ENCODE measurements around the gene RRP1. TPM values are rescaled to one million over a fixed set of nuclear protein-coding genes. Genes with fewer than 3 reads are reported as not detected.

RRP1 gene
- total RNA-seq, 1 experiment from 2014 or later, result 76.7 TPM

DNA sequence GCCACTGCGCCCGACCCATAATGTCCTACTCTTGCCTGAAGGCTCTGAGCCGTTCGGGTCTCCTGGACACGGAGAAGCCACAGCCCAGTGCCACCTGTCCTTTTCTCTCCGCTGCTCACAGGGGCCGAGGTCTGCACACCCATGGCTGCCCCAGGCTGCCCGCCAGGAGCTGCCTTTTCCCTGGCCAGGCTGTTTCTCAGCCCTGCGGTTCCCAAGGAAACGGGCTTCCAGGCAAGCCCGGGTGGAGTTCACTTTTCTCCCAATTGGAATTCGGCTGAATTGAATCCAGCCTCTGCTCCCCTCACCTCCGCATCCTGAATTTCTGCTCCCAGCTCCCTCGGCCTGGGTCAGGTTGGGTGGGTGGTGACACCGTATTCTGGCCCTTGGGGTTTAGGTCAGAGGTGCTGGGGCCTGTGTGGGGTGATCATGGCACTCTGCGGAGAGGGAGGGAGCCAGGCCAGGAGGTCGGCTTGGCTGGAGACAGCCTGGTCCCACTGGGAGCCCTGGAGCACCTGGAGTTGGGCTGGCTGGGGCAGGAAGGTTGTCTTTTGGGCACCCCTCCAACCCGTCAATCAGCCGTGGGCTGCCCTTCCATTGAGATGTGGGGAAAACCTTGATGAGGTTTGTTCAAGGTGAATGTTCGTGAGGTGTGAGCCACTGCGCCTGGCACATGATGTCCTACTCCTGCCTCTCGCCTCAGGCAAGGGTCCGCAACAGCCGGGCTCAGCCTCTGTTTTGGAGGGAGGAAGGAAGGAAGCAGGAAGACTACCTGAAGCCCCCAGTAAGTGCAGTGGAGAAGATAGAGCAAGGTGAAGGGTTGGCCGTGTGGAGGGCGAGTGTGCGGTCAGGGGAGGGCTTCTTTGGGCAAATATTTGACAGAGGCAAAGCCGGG is 25.1 kb downstream of the RRP1 start:
- DNase-seq, result peak; percentile 55
- Histone ChIP-seq H3K56ac (ENCODE audit: insufficient read length, low read depth, low read length) (no peak overlapping the region), H4K5ac (ENCODE audit: insufficient read length, low read depth, low read length) (no peak overlapping the region), H3K4ac (ENCODE audit: low read depth, low read length) (no peak overlapping the region), H3T11ph (ENCODE audit: low read length) (no peak overlapping the region), H4K91ac (ENCODE audit: insufficient read length, low read depth, low read length) (no peak overlapping the region), H2BK12ac (ENCODE audit: insufficient read length, low read depth, low read length) (no peak overlapping the region), H2AK5ac (ENCODE audit: insufficient read length, low read length) (no peak overlapping the region), H3K18ac (ENCODE audit: insufficient read length, low read depth, low read length) (no peak overlapping the region), H2BK20ac (ENCODE audit: low read depth, low read length, poor library complexity, severe bottlenecking) (no peak overlapping the region), H3K4me1 (ENCODE audit: insufficient read depth, low read length) (no peaks in the 10 kb centered on the region), H3K27ac (ENCODE audit: insufficient read length, low read depth, low read length) (no peak overlapping the region), H2BK120ac (ENCODE audit: low read depth, low read length, poor library complexity, severe bottlenecking) (no peak overlapping the region), H3K9me3 (ENCODE audit: control insufficient read depth, low read depth, low read length) (no peaks in the 10 kb centered on the region), H4K8ac (replicated peaks; ENCODE audit: insufficient read length, low read depth, low read length) (no peak overlapping the region), H3K4me2 (ENCODE audit: insufficient read depth, insufficient read length, low read length) (peak overlapping the region; percentile 7), H2BK5ac (ENCODE audit: insufficient read length, low read length) (no peak overlapping the region), H2BK15ac (ENCODE audit: low read depth, low read length) (no peak overlapping the region), H3K79me1 (ENCODE audit: insufficient read depth, low read depth, low read length, poor library complexity, severe bottlenecking) (no peaks in the 10 kb centered on the region), H2AFZ (ENCODE audit: low read length) (no peak overlapping the region), H3K79me2 (ENCODE audit: insufficient read depth, low read length) (no peaks in the 10 kb centered on the region), H3K9ac (ENCODE audit: extremely low read depth, insufficient read length, low read length) (no peak overlapping the region), H3K14ac (ENCODE audit: insufficient read depth, low read length) (0 out of 2 replicates have a peak overlapping the region, but pooled peaks have one; percentile 11), H4K20me1 (ENCODE audit: control insufficient read depth, insufficient read depth, insufficient read length) (no peaks in the 10 kb centered on the region), H3K27me3 (ENCODE audit: insufficient read depth, low read length) (no peaks in the 10 kb centered on the region), H3K23ac (ENCODE audit: insufficient read length, low read depth, low read length) (no peak overlapping the region), H3K23me2 (ENCODE audit: insufficient read length, low read depth, low read length, poor library complexity, severe bottlenecking) (no peaks in the 10 kb centered on the region)
- peak overlapping the region; percentile 29 to 34; a peak in 4 of 5 replicates for H3K4me3 Mint-ChIP-seq
- H3K9me3 Mint-ChIP-seq, result peaks cover 0 to 5% of the 10 kb centered on the region in 2 experiments; a peak in 3 of 5 replicates
- peaks cover 15 to 30% of the 10 kb centered on the region in 2 experiments for H3K4me1 Mint-ChIP-seq
- TF ChIP-seq, protein P1, sequence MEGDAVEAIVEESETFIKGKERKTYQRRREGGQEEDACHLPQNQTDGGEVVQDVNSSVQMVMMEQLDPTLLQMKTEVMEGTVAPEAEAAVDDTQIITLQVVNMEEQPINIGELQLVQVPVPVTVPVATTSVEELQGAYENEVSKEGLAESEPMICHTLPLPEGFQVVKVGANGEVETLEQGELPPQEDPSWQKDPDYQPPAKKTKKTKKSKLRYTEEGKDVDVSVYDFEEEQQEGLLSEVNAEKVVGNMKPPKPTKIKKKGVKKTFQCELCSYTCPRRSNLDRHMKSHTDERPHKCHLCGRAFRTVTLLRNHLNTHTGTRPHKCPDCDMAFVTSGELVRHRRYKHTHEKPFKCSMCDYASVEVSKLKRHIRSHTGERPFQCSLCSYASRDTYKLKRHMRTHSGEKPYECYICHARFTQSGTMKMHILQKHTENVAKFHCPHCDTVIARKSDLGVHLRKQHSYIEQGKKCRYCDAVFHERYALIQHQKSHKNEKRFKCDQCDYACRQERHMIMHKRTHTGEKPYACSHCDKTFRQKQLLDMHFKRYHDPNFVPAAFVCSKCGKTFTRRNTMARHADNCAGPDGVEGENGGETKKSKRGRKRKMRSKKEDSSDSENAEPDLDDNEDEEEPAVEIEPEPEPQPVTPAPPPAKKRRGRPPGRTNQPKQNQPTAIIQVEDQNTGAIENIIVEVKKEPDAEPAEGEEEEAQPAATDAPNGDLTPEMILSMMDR (conservative IDR thresholded peaks at IDR 0.05), result no peak
- H3K36me3 Mint-ChIP-seq (ENCODE audit: insufficient read depth in 1 of 3, low read depth in 3 of 3), result peaks cover 2 to 6% (median 6%) of the 10 kb centered on the region in 3 experiments; a peak in 5 of 7 replicates
- WGBS (ENCODE audit: extremely low coverage, insufficient read length, low lambda C conversion rate), result no CpG with 5 or more reads among the region's 28 CpGs
- peaks cover 1% of the 10 kb centered on the region for H3K27me3 Mint-ChIP-seq (ENCODE audit: low read depth)
- H3K27ac Mint-ChIP-seq, result peak overlapping the region; percentile 38 to 83 (median 72); a peak in 4 of 7 replicates

Data from H9 (cell line).